HepG2 (cell line): ENCODE results near the gene SLC2A4. TPM values are rescaled to one million over a fixed set of nuclear protein-coding genes. Genes with fewer than 3 reads are reported as not detected.
A peak's percentile ranks its signal among the peaks of the same experiment; 100 is the strongest.

Experiments used
- ARNT2 ChIP-seq: sonication (generic); formaldehyde crosslinking; IDR thresholded peaks from 2 replicates; pipeline ENCODE4 v1.8.0; 2022; ENCODE audit warnings: mild to moderate bottlenecking, low read depth, missing genetic modification reagents, moderate library complexity
- ARNTL ChIP-seq: sonication (generic); formaldehyde crosslinking; IDR thresholded peaks from 2 replicates; pipeline ENCODE4 v1.4.0; 2020; ENCODE audit warnings: mild to moderate bottlenecking, missing genetic modification reagents
- BRCA1 ChIP-seq: sonication (generic); formaldehyde crosslinking; IDR thresholded peaks from 2 replicates; pipeline ENCODE4 v1.4.0; 2020; ENCODE audit warnings: missing genetic modification reagents
- FOSL2 ChIP-seq: sonication (generic); formaldehyde crosslinking; IDR thresholded peaks from 2 replicates; pipeline ENCODE4 v1.4.0; 2020; ENCODE audit warnings: missing genetic modification reagents
- GATA4 ChIP-seq: sonication (generic); IDR thresholded peaks from 2 replicates; pipeline ENCODE4 v1.6.1; 2016; ENCODE audit warnings: antibody characterized with exemption, low read depth, borderline replicate concordance
- GTF3A ChIP-seq: sonication (generic); formaldehyde crosslinking; conservative IDR thresholded peaks from 2 replicates; pipeline ENCODE4 v1.4.0; 2020; ENCODE audit warnings: mild to moderate bottlenecking, missing genetic modification reagents
- JUND ChIP-seq: sonication (generic); formaldehyde crosslinking; IDR thresholded peaks from 2 replicates; pipeline ENCODE4 v1.8.0; 2022; ENCODE audit warnings: mild to moderate bottlenecking, missing genetic modification reagents
- NCOA2 ChIP-seq: sonication (generic); formaldehyde crosslinking; IDR thresholded peaks from 2 replicates; pipeline ENCODE4 v1.8.0; 2022; ENCODE audit warnings: inconsistent platforms
- NFE2 ChIP-seq: sonication (generic); formaldehyde crosslinking; IDR thresholded peaks from 2 replicates; pipeline ENCODE4 v1.4.0; 2020; ENCODE audit warnings: missing genetic modification reagents
- POGZ ChIP-seq: sonication (generic); formaldehyde crosslinking; IDR thresholded peaks from 2 replicates; pipeline ENCODE4 v1.4.0; 2020; ENCODE audit warnings: mild to moderate bottlenecking, missing genetic modification reagents
- PRPF4 ChIP-seq: fragments of 200-400 bp; formaldehyde crosslinking; IDR thresholded peaks from 2 replicates; pipeline ENCODE4 v1.6.1; 2016; ENCODE audit warnings: low read length, low read depth; ENCODE audit not compliant: poor library complexity, severe bottlenecking
- RARG ChIP-seq: sonication (generic); formaldehyde crosslinking; IDR thresholded peaks from 2 replicates; pipeline ENCODE4 v1.4.0; 2020; ENCODE audit warnings: low read depth, mild to moderate bottlenecking, missing genetic modification reagents
- RBAK ChIP-seq: sonication (generic); formaldehyde crosslinking; IDR thresholded peaks from 2 replicates; pipeline ENCODE4 v1.5.1; 2020; ENCODE audit warnings: mild to moderate bottlenecking, missing genetic modification reagents
- REXO4 ChIP-seq: sonication (generic); formaldehyde crosslinking; IDR thresholded peaks from 2 replicates; pipeline ENCODE4 v1.8.0; 2022; ENCODE audit warnings: missing genetic modification reagents, mild to moderate bottlenecking, borderline replicate concordance
- RXRB ChIP-seq: IDR thresholded peaks from 2 replicates; pipeline ENCODE4 v1.6.1; 2016; ENCODE audit warnings: borderline replicate concordance, missing genetic modification reagents, missing compliant biosample characterization
- TCF12 ChIP-seq, 2 experiments: fragments of 450-650 bp in 1 of 2; sonication (generic) in 1 of 2; formaldehyde crosslinking in 1 of 2; IDR thresholded peaks; 2 replicates each; pipeline versions ENCODE4 v1.6.1 to v1.8.0; 2017 to 2022; ENCODE audit warnings: antibody characterized with exemption in 1 of 2, mild to moderate bottlenecking in 1 of 2, missing genetic modification reagents in 1 of 2, moderate library complexity in 1 of 2
- ZNF3 ChIP-seq: IDR thresholded peaks from 2 replicates; pipeline ENCODE4 v1.7.0; 2017; ENCODE audit warnings: inconsistent platforms
- ZNF776 ChIP-seq: sonication (generic); formaldehyde crosslinking; IDR thresholded peaks from 2 replicates; pipeline ENCODE4 v1.4.0; 2020; ENCODE audit warnings: mild to moderate bottlenecking, missing genetic modification reagents
- polyA plus RNA-seq, 8 experiments: library from polyadenylated mRNA; depleted of rRNA in 3 of 8; stranded (reverse) in 7 of 8; unstranded in 1 of 8; fragments of >200 nt; fragmentation: Illumina TruSeq in 4 of 8; extraction: Trizol in 4 of 8; gene quantifications; 2 replicates each; pipeline versions ENCODE4 v1.2.1 to v1.2.3, GENCODE V29; 2011 to 2016; ENCODE audit warnings: low read depth in 4 of 8, missing spikeins in 1 of 8, mixed read lengths in 1 of 8; ENCODE audit not compliant: insufficient read depth in 1 of 8
- total RNA-seq, 5 experiments: library from RNA; depleted of rRNA; stranded (reverse); fragments of >200 nt; fragmentation: Illumina TruSeq; extraction: Trizol; gene quantifications; 2 replicates each; pipeline ENCODE4 v1.2.3, GENCODE V29; 2016; ENCODE audit warnings: low read depth in 1 of 5
- TF ChIP-seq, protein P1 (sequence below): sonication (generic); formaldehyde crosslinking; IDR thresholded peaks from 2 replicates; pipeline ENCODE4 v1.5.0; 2020; ENCODE audit warnings: mild to moderate bottlenecking, missing genetic modification reagents
- TF ChIP-seq, protein P2 (sequence below): sonication (generic); formaldehyde crosslinking; IDR thresholded peaks from 2 replicates; pipeline ENCODE4 v1.5.1; 2020; ENCODE audit warnings: missing genetic modification reagents, mild to moderate bottlenecking, borderline replicate concordance
- TF ChIP-seq, protein P3 (sequence below): sonication (generic); formaldehyde crosslinking; IDR thresholded peaks from 2 replicates; pipeline ENCODE4 v1.8.0; 2022; ENCODE audit warnings: mild to moderate bottlenecking, missing genetic modification reagents
- TF ChIP-seq, protein P4 (sequence below): conservative IDR thresholded peaks from 2 replicates; pipeline ENCODE4 v1.6.1; 2018; ENCODE audit warnings: missing genetic modification reagents
- TF ChIP-seq, protein P5 (sequence below): sonication (generic); formaldehyde crosslinking; IDR thresholded peaks from 2 replicates; pipeline ENCODE4 v1.4.0; 2020; ENCODE audit warnings: missing genetic modification reagents, borderline replicate concordance

SLC2A4 gene
- total and polyA plus RNA-seq, 2 of the 13 experiments (the other 11 are each of a cell fraction or from before 2014, with no cell fraction given): 4.9 to 5.8 TPM

DNA sequence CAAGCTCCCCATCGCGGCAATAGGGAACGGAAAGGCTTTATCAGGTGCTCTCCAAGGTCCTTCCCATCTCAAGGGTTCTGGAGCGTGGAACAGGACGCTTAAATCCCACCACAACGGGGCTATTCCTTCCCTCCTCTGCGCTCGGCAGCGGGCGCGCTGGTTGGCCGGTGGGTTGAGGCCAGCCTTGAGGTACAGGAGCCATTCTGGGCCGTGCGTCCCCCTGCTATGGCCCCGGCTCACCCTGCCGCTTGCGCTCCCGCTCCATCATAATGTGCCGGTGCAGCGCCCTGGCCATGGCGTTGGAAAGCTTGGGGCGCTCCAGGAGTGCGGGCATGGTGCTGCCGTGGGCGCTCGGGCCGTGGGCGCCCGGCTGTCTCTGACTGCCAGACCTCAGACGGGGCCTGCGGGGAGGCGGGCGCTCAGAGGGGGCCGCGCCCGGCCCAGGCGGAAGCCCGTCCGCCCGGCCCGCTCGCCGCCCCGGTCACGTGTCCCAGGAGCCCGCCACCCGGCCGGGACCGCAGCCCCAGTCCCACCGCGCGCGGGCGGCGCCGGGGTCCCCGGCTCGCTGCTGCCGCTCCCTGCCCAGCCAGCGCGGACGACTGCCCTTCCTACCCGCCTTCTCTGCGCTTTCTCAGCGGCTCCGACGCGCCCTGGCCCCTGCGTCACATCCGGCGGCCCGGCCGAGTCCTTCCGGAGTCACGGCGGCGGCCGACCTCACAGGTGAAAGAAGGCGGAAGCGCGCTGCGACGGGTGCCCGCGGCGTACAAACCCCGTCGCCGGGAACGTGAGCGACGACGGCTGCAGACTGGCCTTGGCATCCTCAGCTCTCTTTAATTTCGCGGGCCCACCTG, 33.4 kb downstream of the SLC2A4 start, which contains the start of gene GPS2 (continued):
- TF ChIP-seq, protein P1, sequence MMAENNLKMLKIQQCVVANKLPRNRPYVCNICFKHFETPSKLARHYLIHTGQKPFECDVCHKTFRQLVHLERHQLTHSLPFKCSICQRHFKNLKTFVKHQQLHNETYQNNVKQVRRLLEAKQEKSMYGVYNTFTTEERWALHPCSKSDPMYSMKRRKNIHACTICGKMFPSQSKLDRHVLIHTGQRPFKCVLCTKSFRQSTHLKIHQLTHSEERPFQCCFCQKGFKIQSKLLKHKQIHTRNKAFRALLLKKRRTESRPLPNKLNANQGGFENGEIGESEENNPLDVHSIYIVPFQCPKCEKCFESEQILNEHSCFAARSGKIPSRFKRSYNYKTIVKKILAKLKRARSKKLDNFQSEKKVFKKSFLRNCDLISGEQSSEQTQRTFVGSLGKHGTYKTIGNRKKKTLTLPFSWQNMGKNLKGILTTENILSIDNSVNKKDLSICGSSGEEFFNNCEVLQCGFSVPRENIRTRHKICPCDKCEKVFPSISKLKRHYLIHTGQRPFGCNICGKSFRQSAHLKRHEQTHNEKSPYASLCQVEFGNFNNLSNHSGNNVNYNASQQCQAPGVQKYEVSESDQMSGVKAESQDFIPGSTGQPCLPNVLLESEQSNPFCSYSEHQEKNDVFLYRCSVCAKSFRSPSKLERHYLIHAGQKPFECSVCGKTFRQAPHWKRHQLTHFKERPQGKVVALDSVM: no peak
- peak; percentile 77 for TF ChIP-seq ARNT2 (CRISPR knock-in tag)
- peak; percentile 49 for TF ChIP-seq FOSL2 (CRISPR knock-in tag)
- peak; percentile 36; the same call in 1 of the 2 replicates for TF ChIP-seq RXRB
- peak; percentile 68; the same call in 1 of the 2 replicates for TF ChIP-seq GTF3A (CRISPR knock-in tag)
- TF ChIP-seq ZNF776 (CRISPR knock-in tag): no peak
- no peak for TF ChIP-seq RBAK (CRISPR knock-in tag)
- TF ChIP-seq NFE2 (CRISPR knock-in tag): no peak
- TF ChIP-seq, protein P2, sequence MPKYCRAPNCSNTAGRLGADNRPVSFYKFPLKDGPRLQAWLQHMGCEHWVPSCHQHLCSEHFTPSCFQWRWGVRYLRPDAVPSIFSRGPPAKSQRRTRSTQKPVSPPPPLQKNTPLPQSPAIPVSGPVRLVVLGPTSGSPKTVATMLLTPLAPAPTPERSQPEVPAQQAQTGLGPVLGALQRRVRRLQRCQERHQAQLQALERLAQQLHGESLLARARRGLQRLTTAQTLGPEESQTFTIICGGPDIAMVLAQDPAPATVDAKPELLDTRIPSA (CRISPR knock-in tag): no peak
- TF ChIP-seq, protein P3, sequence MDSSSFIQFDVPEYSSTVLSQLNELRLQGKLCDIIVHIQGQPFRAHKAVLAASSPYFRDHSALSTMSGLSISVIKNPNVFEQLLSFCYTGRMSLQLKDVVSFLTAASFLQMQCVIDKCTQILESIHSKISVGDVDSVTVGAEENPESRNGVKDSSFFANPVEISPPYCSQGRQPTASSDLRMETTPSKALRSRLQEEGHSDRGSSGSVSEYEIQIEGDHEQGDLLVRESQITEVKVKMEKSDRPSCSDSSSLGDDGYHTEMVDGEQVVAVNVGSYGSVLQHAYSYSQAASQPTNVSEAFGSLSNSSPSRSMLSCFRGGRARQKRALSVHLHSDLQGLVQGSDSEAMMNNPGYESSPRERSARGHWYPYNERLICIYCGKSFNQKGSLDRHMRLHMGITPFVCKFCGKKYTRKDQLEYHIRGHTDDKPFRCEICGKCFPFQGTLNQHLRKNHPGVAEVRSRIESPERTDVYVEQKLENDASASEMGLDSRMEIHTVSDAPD (CRISPR knock-in tag): 0 out of 2 replicates have a peak, but pooled peaks have one; percentile 47
- TF ChIP-seq JUND (CRISPR knock-in tag): no peak
- no peak for TF ChIP-seq RARG (CRISPR knock-in tag)
- no peak for TF ChIP-seq REXO4 (CRISPR knock-in tag)
- TF ChIP-seq, protein P4, sequence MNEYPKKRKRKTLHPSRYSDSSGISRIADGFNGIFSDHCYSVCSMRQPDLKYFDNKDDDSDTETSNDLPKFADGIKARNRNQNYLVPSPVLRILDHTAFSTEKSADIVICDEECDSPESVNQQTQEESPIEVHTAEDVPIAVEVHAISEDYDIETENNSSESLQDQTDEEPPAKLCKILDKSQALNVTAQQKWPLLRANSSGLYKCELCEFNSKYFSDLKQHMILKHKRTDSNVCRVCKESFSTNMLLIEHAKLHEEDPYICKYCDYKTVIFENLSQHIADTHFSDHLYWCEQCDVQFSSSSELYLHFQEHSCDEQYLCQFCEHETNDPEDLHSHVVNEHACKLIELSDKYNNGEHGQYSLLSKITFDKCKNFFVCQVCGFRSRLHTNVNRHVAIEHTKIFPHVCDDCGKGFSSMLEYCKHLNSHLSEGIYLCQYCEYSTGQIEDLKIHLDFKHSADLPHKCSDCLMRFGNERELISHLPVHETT: peak; percentile 96
- no peak for TF ChIP-seq POGZ (CRISPR knock-in tag)
- peak; percentile 83; the same call in 1 of the 2 replicates for TF ChIP-seq BRCA1
- TF ChIP-seq TCF12 (IDR thresholded peaks at IDR 0.05): no peak
- 0 out of 2 replicates have a peak, but pooled peaks have one; percentile 16 for TF ChIP-seq TCF12 (CRISPR knock-in tag; IDR thresholded peaks at IDR 0.05)
- TF ChIP-seq, protein P5, sequence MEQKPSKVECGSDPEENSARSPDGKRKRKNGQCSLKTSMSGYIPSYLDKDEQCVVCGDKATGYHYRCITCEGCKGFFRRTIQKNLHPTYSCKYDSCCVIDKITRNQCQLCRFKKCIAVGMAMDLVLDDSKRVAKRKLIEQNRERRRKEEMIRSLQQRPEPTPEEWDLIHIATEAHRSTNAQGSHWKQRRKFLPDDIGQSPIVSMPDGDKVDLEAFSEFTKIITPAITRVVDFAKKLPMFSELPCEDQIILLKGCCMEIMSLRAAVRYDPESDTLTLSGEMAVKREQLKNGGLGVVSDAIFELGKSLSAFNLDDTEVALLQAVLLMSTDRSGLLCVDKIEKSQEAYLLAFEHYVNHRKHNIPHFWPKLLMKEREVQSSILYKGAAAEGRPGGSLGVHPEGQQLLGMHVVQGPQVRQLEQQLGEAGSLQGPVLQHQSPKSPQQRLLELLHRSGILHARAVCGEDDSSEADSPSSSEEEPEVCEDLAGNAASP (CRISPR knock-in tag): peak; percentile 72
- no peak for TF ChIP-seq ZNF3 (CRISPR knock-in tag)
- peak; percentile 53; the same call in 1 of the 2 replicates for TF ChIP-seq NCOA2 (CRISPR knock-in tag)
- TF ChIP-seq PRPF4: no peak
- TF ChIP-seq GATA4: no peak
- TF ChIP-seq ARNTL (CRISPR knock-in tag): peak; percentile 73; the same call in 1 of the 2 replicates
